Middle frontal gyrus (tissue), 1 donor: ENCODE measurements around the gene DNHD1.

Source experiments
- DNase-seq: peaks from one replicate; pipeline ENCODE4 v3.0.0-alpha.2; 2015; ENCODE audit warnings: low spot score; ENCODE audit errors: extremely low spot score

Gene DNHD1, protein sequence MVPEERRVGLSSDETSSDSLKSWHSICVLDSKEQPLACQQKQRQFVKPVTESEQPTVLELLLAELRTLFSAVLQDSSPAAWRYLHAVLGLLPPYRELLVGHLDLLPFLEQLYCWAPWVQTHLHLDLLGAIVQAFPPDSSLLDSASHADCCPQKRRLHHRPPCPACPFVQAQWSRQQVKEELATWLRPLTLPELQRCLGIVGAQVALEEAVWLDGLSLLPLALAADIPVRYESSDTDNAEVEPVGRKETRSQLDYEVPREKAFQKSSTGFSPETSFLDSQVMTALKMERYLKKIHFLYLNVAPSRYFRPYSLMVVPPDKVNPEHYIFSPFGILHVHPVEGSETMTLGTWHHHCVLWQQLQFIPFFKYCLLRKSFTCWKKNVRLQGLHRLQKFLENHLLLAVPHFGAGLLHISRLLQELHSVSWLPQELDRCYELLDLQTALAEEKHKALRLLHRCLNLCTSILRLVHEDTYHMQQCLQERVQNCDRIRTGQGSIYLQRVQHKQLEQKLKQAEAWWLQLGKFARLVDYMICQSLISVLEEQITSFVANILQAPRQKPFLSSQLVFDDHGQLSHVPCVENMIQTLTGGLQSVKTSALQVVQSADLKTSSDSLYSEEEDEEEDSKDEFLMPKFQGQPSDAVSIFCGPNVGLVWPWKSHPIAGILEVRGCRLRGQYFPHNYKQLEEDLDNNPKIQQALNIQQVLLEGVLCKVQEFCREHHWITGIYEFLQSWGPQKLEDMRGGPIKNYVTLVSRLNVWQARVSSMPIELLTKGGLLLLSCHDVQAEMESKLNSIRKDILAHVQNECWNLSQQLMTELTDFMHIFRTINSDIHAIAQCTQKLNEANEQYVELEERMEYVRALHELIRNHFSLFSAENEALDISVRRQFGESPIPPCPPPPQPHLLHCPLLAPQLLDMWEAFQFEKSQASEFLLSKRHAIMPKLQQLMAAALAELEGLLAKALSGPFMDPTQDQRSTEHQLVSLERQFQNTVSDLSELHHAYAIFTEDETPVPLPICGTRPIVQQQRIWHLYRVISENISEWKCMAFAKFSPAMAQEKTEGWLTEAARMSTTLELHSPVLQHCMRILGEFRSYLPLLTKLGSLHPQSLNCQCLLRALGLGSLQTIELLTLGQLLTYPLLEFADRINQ (N-terminal part only)

DNA sequence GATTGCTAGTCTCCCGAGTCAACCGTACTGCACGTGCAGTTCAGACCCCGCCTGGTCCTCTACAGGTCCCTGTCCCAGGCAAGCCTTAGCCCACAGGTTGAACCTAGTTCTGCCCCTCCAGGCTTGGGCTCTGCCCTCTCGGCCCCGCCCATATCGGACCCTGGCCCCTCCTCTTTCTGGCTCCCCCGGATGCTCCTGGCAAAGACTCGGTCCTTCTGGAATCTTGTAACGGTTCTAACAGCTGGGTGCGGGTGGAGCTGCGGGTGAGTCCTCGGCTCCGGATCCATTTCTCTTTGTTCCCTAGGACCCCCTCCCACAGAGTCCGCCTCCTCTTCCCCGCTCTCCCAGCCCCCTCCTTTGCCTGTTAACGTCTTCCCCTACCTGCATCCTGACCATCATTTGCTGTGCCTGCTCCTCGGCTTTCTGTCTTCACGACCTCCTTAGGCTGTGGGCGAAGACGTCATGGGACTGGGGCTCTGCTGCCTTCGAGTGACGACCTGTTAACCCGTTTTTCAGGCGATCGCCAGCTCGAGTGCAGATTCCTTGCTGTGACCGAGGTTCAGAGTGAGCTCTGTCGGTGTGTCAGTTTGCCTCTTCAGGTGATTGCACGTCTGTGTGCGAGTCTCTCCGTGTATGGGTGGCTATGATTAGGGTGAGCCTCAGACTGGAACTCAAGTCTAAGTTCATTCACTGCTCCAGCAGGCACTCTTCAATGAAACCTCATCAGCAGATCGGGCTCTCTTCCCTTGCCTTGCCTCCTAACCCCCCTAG is at the start of gene DNHD1:
Gene DNHD1, plus strand, starts transcription at position 212 of the 771 bp plus-strand sequence. CDS start 936 bp downstream, outside the sequence.
- DNase-seq: no peak

DNA sequence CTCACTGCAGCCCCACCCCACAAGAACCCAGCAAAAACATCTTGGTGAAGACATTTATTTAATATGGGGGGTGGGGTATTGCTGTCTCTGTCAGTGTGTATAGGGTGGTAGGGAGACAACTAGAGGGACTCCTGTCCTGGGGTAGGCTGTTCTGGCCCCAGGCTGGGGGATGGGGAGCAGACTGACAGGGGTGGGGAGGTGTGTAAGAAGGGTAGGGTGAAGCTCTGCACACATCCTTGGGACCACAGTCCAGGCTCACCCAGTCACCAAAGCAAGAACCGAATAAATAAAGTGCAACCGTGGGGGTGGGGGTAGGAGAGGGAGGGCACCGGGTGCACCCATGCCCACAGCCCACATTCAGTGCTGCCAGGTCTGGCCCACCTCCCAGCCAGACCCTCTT is 48.5 kb upstream of the DNHD1 start:
- DNase-seq: no peak

DNA sequence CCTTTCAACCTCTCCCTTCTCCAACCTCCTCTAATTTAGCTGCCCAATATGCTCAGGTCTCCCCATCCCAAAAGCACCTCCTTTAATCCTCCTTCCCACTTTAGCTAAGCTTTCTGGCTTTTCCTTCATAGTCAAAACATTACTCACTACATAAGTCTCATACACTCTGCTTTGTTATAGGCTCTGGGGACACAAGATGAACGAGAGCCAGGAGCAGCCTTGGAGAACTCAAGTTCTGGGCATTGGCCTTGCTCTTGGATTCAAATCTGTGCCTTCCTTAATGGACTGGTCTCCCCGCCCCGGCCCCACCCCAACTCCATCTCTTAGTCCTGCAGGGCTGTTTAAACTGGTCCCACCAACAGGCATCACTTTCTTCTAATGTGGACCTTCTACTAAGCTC is 44.9 kb upstream of the DNHD1 start:
- DNase-seq: no peak

GRCh38 chr11:6453152-6453551 is 43.9 kb upstream of the DNHD1 start:
- DNase-seq: no peak

DNA sequence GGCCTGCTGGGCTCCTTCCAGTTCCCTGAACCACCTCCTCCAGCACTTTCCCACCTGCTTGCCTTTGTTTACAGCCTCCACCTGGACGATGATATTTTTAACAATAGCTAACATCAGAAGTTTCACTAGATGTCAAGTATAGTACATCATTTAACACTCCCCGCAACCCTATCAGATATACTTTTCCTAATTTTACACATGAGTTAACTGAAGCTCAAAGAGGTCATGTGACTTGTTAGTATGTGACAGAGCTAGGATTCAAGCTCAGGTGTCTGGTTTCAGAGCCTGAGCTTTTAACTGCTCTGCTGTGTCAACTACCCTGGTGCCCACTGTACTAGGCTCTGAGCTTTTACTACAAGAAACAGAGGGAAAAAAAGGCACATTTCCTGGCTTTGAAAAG is 42.0 kb upstream of the DNHD1 start:
- no peak for DNase-seq

DNA sequence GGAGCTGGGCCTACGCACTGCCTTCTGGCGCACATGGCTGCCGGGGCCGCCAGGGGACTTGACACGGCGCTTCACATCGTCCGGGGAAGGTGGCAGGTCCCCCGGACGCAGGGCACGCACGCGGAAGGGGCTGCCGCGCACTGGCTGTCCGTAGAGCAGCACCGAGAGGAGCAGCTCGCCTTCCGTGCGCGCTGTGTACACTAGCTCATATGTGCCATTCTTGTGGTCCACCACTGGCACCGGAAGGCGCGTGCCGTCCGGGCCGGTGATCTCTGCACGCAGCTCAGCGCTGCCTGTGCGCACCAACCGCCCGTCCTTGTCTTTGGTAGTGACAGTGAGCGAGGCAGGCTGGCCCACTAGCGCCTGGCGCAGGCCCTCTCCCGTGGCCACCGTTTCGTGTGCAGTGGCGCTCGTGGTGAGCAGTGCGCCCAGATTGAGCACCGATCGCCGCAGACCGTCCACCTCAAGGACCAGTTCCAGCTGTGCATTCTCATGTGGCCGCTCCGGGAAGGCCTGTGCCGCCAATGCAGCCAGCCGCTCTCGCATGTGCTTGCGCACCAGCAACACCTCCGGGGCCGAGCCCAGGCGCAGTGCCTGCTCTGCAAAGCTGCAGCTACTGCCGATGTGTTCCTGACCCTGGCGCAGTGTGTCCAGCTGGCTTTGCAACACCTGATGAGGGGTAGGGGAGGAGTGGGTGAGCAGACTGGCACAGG is 40.6 kb upstream of the DNHD1 start:
- DNase-seq: no peak

GRCh38 chr11:6457581-6458320 is 39.3 kb upstream of the DNHD1 start:
- DNase-seq: no peak

DNA sequence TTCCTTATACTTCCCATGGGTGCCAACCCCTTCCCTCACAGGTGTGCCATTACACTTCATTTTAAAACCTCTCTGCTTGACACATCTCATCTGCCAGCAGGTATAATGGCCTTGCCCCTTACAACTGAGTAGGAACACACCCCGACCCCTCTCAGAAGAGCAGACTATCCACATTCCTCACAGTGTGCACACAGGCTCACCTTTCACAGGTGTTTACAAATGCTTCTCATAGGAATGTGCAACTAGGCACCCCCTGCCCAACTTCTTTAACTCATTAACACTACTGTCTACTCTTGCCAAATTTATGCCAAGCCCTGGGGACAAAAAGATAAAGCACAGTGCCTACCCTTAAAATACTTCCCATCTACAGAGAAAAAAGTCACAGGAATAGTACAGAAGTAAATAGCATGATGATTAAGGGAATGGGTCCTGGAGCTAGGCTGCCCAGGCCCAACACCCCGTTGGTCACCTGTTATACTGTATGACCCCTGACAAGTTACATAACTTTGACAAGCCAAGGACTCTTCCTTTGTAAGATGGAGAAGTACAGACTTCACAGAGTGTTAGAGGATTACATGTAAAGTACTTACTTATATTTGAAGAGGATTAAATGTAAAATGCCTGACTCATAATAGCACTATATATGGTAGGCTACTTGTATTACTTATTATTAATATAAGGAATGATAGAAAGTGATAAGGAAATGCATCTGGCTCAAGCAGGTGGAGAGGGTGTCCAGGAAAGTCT is 38.6 kb upstream of the DNHD1 start:
- DNase-seq: no peak

DNA sequence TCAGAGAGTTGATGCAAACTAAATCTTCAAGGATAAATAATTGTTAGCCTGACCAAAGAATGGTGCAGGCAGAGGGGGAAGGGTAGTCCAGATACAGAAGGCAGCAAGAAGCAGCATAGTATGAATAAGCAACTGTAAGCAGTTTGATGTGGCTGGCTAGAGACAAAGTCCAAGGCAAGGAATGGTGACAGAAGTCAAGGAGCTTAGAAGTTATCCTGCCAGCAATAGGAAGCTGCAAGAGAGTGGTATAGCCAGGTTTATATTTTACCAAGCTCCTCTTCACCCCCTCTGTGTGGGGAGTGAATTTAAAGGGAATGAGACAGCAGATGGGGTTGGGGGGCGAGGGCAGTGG is 38.0 kb upstream of the DNHD1 start:
- no peak for DNase-seq

DNA sequence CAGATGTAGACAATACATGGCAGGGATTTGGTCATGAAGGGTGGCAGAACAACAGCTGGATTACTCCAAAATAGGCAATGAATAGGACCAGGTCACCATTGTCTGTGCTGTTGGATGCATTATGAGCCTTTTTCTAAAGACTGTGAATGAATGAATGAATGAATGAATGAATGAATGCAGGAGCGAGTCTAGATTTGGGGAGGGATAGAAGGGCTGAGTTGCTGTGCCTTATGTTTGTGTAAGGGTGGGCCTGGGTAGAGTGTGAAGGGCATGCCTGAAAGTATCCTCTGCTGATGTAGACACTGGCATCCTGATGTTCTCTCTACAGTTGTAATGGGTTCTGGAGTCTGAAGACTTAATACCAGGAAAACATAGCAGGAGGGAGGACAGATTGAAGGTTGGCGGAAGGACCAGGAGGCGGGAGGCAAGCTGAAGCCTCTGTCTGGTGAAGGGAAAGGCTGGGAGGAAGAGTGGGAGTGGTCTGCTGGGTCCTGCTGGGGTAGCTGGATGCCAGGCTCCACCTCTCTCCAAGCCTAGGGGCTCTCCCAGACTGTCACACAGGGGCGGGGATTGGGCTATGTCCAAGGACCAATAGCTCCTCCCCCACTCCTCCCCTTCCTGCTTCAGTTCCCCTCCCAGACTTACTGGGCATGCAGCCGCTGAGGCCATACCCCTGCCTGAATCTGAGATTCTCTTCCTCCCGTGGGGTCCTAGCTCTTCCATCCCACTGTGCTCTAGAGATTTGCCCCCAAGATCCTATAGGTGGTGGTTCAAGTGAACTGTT is 28.2 kb upstream of the DNHD1 start:
- no peak for DNase-seq

DNA sequence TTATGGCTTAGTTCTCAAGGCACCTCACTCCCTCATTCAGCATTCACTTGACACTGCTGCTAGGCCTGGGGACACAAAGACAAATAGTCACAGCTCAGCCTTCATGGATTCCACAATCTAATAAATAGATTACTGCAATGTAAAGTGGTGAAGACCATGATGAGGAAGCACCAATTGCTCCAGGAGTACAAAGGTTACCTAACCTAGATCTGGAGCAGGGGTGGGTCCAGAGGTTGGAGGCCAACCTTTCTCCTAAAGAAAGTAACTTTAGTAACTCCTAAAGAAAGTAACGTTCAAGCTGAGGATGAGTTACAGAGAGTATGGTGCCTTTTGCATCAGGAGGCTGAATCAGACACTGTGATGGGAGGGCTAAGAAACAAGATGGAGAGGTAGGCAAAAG is 27.5 kb upstream of the DNHD1 start:
- DNase-seq: no peak

DNA sequence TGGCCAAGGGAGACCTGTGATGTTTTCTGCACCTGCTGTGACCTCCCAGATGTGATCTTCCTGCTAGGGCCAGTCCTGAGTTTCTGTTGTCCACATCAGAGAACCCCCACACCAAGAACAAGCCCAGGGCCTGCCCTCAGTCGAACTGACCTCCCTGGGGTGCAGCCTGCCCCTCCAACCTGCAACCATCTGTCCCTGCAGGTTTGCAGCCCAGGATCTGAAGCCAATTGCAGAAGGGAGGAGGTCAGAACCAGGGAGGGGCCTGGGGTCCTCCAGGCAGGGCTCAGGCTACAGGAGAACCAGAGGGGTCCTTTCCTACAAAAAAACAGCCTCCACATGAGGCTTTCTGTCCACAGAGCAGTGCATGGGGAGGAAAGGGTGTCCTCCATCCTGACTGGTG is 24.1 kb upstream of the DNHD1 start:
- DNase-seq: no peak

- peak; percentile 64 for DNase-seq
Measured at GRCh38 chr11:6473451-6474412, 23.3 kb upstream of the DNHD1 start, which contains the start of gene TRIM3. TSS of gene TRIM3 (minus strand) at chr11:6473941. CDS start at chr11:6465695, 8,246 bp downstream.

- DNase-seq: no peak
Measured at GRCh38 chr11:6474413-6474792, 22.7 kb upstream of the DNHD1 start.

DNA sequence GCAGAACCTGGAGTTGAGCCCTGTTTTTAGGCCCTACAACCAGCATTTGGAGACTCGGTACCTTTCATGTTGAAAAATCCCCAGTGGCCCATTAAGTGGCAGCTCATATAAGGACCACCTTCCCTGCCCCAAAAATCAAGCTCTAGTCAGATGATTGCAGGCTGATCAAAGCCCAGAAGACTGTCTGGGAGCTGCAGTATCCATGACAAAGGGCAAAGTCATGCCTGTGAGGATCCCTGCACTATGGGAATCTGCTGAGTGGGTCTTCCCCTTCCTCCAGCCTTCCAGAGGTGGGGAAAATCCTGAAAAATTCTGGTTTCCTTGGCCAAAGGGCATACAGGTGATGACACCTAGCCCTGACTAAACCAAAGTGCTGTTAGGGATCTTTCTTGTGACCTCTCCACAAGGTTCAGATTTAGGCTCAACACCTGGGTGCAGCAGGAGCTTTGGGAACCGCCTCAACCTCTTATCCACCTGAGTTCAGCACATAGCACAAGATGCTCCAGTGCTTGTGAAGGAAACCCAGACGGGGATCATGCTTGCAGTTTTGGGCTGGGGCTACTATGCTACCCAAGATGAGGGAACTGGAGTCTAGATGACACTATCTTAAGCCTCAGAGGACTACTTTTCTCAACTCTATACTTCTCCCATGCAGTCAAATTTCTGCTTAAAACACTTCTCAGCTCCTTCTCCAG is 22.1 kb upstream of the DNHD1 start:
- DNase-seq: no peak

- no peak for DNase-seq
Measured at GRCh38 chr11:6475936-6476335, 21.1 kb upstream of the DNHD1 start.

DNA sequence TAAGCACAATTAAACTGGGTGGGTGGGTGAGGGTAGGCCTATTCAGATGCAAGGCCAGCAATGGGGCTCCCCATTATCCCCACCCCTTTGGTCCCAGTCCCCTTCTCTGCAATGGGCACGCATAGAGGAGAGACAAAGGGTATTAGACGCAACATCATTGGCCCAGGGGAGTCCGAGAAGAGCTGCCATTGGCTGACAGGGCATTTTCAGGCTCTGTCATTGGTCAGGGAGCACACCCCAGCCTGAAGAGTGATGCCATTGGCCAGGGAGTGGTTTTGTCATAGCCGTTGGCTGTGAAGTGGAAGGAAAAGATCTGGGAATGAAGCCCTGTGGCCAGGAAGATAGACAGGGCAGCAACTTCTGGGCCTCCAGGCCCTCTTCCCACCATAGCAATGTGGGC is 20.5 kb upstream of the DNHD1 start:
- no peak for DNase-seq
